Endothelial cell of umbilical vein (primary cell): Measurements from ENCODE around the gene FAM135A. TPM values are rescaled to one million over a fixed set of nuclear protein-coding genes. Genes with fewer than 3 reads are reported as not detected.

ENCODE experiments used
- BruUV-seq: library from RNA; stranded (reverse); fragments of 400-500 nt; replicated peaks from 2 replicates; lab custom pipeline; 2021; lab: Mats Ljungman, UMichigan
- CTCF ChIA-PET: fragments of 300-600, 350-600 bp; sonication (Branson Sonifier 250); formaldehyde crosslinking; loops from one replicate; lab custom pipeline; 2021; ENCODE audit warnings: antibody characterized with exemption, inconsistent platforms; lab: Charles Lee
- POLR2A ChIA-PET: fragments of 300-600, 350-600 bp; sonication (Branson Sonifier 250); formaldehyde crosslinking; loops from one replicate; lab custom pipeline; 2021; ENCODE audit warnings: antibody characterized with exemption, inconsistent platforms; lab: Charles Lee
- DNase-seq: peaks from one replicate; pipeline ENCODE4 v3.0.0-alpha.2; 2011; ENCODE audit warnings: low read depth, low spot score
- FAIRE-seq: peaks from 2 replicates; lab custom pipeline; 2011; peaks lifted over from hg19 to GRCh38; lab: Jason Lieb, UNC
- H2AFZ ChIP-seq: 2 replicates; pipeline ENCODE4 v1.6.0; 2012; ENCODE audit warnings: low read depth, low read length, control low read depth, inconsistent platforms
- H3K27ac ChIP-seq: 2 replicates; pipeline ENCODE4 v1.5.1; 2011; ENCODE audit warnings: low read depth, mild to moderate bottlenecking, control low read depth, low read length, moderate library complexity; ENCODE audit not compliant: insufficient read depth
- H3K27me3 ChIP-seq, 2 experiments: 2 replicates each; pipeline versions ENCODE4 v1.6.0 to v1.6.1; 2011; ENCODE audit warnings: low read length in 2 of 2, mixed read lengths in 1 of 2; ENCODE audit not compliant: control insufficient read depth in 2 of 2, insufficient read depth in 2 of 2
- H3K36me3 ChIP-seq, 2 experiments: 2 replicates in 1 of 2; 3 replicates in 1 of 2; pipeline ENCODE4 v1.5.1; 2011; ENCODE audit warnings: low read length in 2 of 2, mild to moderate bottlenecking in 1 of 2, moderate library complexity in 1 of 2; ENCODE audit not compliant: control insufficient read depth in 2 of 2, insufficient read depth in 2 of 2; ENCODE audit errors: extremely low read depth in 1 of 2
- H3K4me1 ChIP-seq: 3 replicates; pipeline ENCODE4 v1.5.1; 2011; ENCODE audit warnings: mild to moderate bottlenecking, low read length; ENCODE audit not compliant: control insufficient read depth, insufficient read depth; ENCODE audit errors: extremely low read depth
- H3K4me2 ChIP-seq: 2 replicates; pipeline ENCODE4 v1.6.1; 2011; ENCODE audit warnings: low read length, control low read depth, mixed read lengths; ENCODE audit not compliant: insufficient read depth
- H3K4me3 ChIP-seq, 3 experiments: fragments of 200-600 bp in 1 of 3; sonication (generic), shearing (Covaris generic) in 1 of 3; replicated peaks in 1 of 3; 2 replicates each; pipeline ENCODE4 v1.5.1; 2011 to 2016; ENCODE audit warnings: control low read depth in 3 of 3, low read length in 3 of 3, mild to moderate bottlenecking in 2 of 3, inconsistent platforms in 1 of 3, low read depth in 1 of 3, moderate library complexity in 1 of 3; ENCODE audit not compliant: insufficient read depth in 1 of 3
- H3K79me2 ChIP-seq: 2 replicates; pipeline ENCODE4 v1.6.0; 2012; ENCODE audit warnings: low read length, inconsistent platforms; ENCODE audit not compliant: control insufficient read depth, insufficient read depth
- H3K9ac ChIP-seq: replicated peaks from 2 replicates; pipeline ENCODE3; 2011; ENCODE audit warnings: low read length, control low read depth; ENCODE audit not compliant: insufficient read depth; ENCODE audit errors: extremely low read depth
- H3K9me1 ChIP-seq: replicated peaks from 3 replicates; pipeline ENCODE4 v1.6.0; 2011; ENCODE audit warnings: mild to moderate bottlenecking, low read length; ENCODE audit not compliant: control insufficient read depth, insufficient read depth; ENCODE audit errors: extremely low read depth
- H3K9me3 ChIP-seq: replicated peaks from 2 replicates; pipeline ENCODE4 v1.5.1; 2012; ENCODE audit warnings: low read length, inconsistent platforms; ENCODE audit not compliant: control insufficient read depth, insufficient read depth
- H4K20me1 ChIP-seq: replicated peaks from 2 replicates; pipeline ENCODE3; 2011; ENCODE audit warnings: mild to moderate bottlenecking, low read length; ENCODE audit not compliant: control insufficient read depth, insufficient read depth; ENCODE audit errors: extremely low read depth
- CTCF ChIP-seq, 2 donors: IDR thresholded peaks; 1 replicate in 1 of 2; 2 replicates in 1 of 2; pipeline ENCODE4 v1.5.1; 2011; ENCODE audit warnings: low read length in 2 of 2, mild to moderate bottlenecking in 2 of 2, moderate library complexity in 2 of 2, control low read depth in 1 of 2, inconsistent platforms in 1 of 2, low read depth in 1 of 2; ENCODE audit not compliant: insufficient read depth in 1 of 2; ENCODE audit errors: extremely low read depth in 1 of 2
- EZH2 ChIP-seq: IDR thresholded peaks from 2 replicates; pipeline ENCODE4 v1.6.1; 2012; ENCODE audit warnings: borderline replicate concordance, low read depth, mild to moderate bottlenecking, moderate library complexity, low read length, inconsistent platforms; ENCODE audit not compliant: severe bottlenecking
- JUN ChIP-seq: IDR thresholded peaks from 2 replicates; pipeline ENCODE4 v1.6.1; 2011; ENCODE audit warnings: borderline replicate concordance, low read depth; ENCODE audit not compliant: insufficient read length, insufficient read depth
- MYC ChIP-seq: IDR thresholded peaks from one replicate; pipeline ENCODE4 v1.6.1; 2011; ENCODE audit warnings: mild to moderate bottlenecking, low read depth, low read length
- POLR2A ChIP-seq: IDR thresholded peaks from 2 replicates; pipeline ENCODE4 v1.6.1; 2012; ENCODE audit warnings: low read depth, mild to moderate bottlenecking, control low read depth, low read length
- POLR2AphosphoS5 ChIP-seq: IDR thresholded peaks from 2 replicates; pipeline ENCODE4 v1.6.1; 2012; ENCODE audit warnings: low read depth, mild to moderate bottlenecking, control low read depth, low read length, moderate library complexity; ENCODE audit not compliant: insufficient read depth
- dilution Hi-C: fragments of 300-500 bp; cut with MboI; formaldehyde crosslinking; loops from one replicate; pipeline ENCODE4 v1.15.0; 2019; ENCODE audit warnings: low sequenced_read_pairs; ENCODE audit not compliant: extremely low pct_ligation_motif_present
- intact Hi-C: fragments of 100-400 bp; cut with micrococcal nuclease; formaldehyde crosslinking; loops from one replicate; pipeline ENCODE4 v1.10.0; 2022
- polyA plus RNA-seq, 4 experiments: library from polyadenylated mRNA; depleted of rRNA in 3 of 4; stranded (reverse) in 3 of 4; unstranded in 1 of 4; fragments of >200 nt; gene quantifications; 2 replicates each; pipeline versions ENCODE4 v1.2.1 to v1.2.3, GENCODE V29; 2011 to 2012; ENCODE audit warnings: missing spikeins in 1 of 4
- total RNA-seq: library from RNA; stranded (reverse); gene quantifications from 2 replicates; pipeline ENCODE4 v1.2.3, GENCODE V29; 2021

FAM135A gene
- total and polyA plus RNA-seq, 2 donors (not counting 3 experiments of a cell fraction or from before 2014, with no cell fraction given), result 3.7 to 9.6 TPM

DNA sequence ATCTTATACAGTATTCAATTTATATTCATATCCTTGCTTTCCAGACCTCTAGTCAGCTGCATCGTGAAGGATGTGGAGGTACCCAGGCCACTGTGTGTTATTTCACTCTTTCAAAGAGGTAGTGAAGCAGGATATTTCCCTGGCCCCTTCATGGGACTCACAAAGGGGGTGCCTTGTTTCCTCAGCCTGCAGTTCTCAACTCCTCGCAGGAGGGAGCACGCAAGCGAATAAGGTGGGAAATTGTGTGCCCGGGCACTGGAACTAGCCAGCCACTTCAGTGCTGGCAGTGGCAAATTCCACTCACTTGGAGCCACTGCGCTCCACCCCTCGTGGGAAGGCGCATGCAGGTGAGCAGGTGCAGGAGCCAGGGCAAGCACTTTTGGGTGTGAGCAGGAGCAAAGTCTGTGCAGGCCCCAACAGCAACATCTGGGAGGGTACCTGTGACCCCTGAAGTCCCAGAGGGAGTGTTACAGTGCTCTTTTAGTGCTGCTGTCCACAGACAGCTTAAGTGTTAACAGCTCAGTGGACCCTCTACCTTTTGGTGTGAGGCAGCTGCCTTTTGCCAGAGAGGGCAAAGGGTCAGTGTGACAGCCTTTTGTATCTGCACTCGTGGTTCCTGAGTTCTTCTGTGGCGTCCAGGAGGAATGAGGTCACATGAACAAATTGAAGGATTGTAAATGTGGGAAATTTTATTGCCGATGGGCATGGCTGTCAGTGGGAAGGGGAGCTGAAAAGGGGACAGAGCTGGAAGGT is 49.4 kb upstream of the FAM135A start:
- peaks cover 7 to 12% of the 10 kb centered on the region in 2 experiments for H3K27me3 ChIP-seq
- no peak overlapping the region for H3K9ac ChIP-seq
- dilution Hi-C loops, result no loop called here
- no peaks in the 10 kb centered on the region for H3K9me3 ChIP-seq
- POLR2A ChIA-PET, result no interaction called here
- no peaks in the 10 kb centered on the region for H3K9me1 ChIP-seq
- intact Hi-C loops, result no loop called here
- no peak for DNase-seq
- no peaks in the 10 kb centered on the region for H4K20me1 ChIP-seq
- no peak overlapping the region for H3K4me2 ChIP-seq
- H3K36me3 ChIP-seq, result no peaks in the 10 kb centered on the region
- H3K4me3 ChIP-seq, result no peak overlapping the region
- TF ChIP-seq JUN (no peak), POLR2AphosphoS5 (no peak), POLR2A (no peak), MYC (no peak), EZH2 (no peak), CTCF (IDR thresholded peaks at IDR 0.05; ENCODE audit: extremely low read depth in 1 of 2, insufficient read depth in 1 of 2, low read depth in 1 of 2, low read length in 2 of 2) (no peak)
- no peak overlapping the region for H3K27ac ChIP-seq
- H2AFZ ChIP-seq, result no peak overlapping the region
- H3K4me1 ChIP-seq, result no peaks in the 10 kb centered on the region
- no TSS peak for BruUV-seq
- CTCF ChIA-PET, result interaction anchor here (1.1 to 1.4 kb wide), 3 partner anchors 8 to 143 kb away, joined by 4 to 8 read pairs (median 5); no protein-coding TSS in a partner anchor
- no peaks in the 10 kb centered on the region for H3K79me2 ChIP-seq
- no peak for FAIRE-seq
